SK-N-MC (cell line): ENCODE results near the gene TFB2M.

Source experiments
- EZH2 ChIP-seq: fragments of 200-600 bp; sonication (generic); IDR thresholded peaks from one replicate; pipeline ENCODE4 v1.6.1; 2017; ENCODE audit warnings: antibody characterized with exemption
- POLR2AphosphoS5 ChIP-seq: IDR thresholded peaks from 2 replicates; pipeline ENCODE4 v1.6.1; 2012; ENCODE audit warnings: mild to moderate bottlenecking, low read depth, low read length, borderline replicate concordance

DNA sequence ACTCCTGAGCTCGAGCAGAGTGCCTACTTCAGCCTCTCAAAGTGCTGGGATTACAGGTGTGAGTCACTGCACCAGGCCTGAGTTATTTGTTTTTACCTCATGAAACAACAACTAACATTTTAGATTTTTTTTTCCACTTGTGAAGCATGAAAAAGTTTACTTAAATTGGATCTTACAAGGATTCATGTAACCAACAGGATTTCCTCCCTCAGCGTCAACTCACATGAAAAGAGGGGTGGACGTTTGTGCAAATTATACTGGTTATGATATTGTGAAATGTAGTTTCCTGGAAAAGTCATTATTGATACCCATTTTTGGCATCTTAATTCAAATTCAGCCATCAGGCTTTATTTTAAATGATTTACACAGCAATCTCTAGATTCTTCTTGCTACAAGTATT, 6.7 kb upstream of the TFB2M start:
- TF ChIP-seq EZH2 (no peak), POLR2AphosphoS5 (no peak)
